ENCODE measurements around the gene COL13A1. TPM values are rescaled to one million over a fixed set of nuclear protein-coding genes. Genes with fewer than 3 reads are reported as not detected.

Gene COL13A1
- total RNA-seq, 1 donor from 2014 or later, result 0.43 TPM

DNA sequence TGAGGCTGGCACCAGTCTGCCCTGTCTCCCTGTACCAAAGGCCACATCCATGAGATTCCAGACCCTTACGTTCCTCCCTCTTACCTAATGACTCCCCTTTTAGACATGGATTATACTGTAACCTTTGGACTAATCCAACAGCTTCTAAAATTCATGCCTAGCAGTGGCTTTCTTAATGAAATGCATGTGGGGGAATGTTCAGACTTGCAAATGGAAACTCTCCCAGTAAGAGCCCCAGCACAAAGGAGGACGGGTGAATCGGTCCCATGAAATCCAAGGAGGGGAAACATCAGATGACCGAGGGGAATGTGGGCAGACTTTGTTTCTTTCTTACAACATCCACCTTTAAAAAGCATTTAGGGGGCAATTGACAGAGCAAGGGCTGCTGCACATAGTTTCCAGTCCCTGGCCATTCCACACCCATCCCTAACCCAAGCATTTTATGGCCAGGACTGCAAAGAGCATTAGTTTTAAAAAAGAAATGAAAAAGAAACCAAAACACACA, 71.5 kb downstream of the COL13A1 start:
- Mint-ChIP-seq H3K4me3 (ENCODE audit: low read depth) (no peak overlapping the region), H3K27ac (no peak overlapping the region), H3K36me3 (ENCODE audit: insufficient read depth) (no peaks in the 10 kb centered on the region), H3K4me1 (ENCODE audit: low read depth) (no peaks in the 10 kb centered on the region), H3K9me3 (ENCODE audit: low read depth) (no peaks in the 10 kb centered on the region), H3K27me3 (peaks cover 48% of the 10 kb centered on the region)
- TF ChIP-seq, protein P1, sequence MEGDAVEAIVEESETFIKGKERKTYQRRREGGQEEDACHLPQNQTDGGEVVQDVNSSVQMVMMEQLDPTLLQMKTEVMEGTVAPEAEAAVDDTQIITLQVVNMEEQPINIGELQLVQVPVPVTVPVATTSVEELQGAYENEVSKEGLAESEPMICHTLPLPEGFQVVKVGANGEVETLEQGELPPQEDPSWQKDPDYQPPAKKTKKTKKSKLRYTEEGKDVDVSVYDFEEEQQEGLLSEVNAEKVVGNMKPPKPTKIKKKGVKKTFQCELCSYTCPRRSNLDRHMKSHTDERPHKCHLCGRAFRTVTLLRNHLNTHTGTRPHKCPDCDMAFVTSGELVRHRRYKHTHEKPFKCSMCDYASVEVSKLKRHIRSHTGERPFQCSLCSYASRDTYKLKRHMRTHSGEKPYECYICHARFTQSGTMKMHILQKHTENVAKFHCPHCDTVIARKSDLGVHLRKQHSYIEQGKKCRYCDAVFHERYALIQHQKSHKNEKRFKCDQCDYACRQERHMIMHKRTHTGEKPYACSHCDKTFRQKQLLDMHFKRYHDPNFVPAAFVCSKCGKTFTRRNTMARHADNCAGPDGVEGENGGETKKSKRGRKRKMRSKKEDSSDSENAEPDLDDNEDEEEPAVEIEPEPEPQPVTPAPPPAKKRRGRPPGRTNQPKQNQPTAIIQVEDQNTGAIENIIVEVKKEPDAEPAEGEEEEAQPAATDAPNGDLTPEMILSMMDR (IDR thresholded peaks at IDR 0.05; ENCODE audit: unreplicated experiment), result no peak
- no peak for DNase-seq (ENCODE audit: low spot score, unreplicated experiment)

DNA sequence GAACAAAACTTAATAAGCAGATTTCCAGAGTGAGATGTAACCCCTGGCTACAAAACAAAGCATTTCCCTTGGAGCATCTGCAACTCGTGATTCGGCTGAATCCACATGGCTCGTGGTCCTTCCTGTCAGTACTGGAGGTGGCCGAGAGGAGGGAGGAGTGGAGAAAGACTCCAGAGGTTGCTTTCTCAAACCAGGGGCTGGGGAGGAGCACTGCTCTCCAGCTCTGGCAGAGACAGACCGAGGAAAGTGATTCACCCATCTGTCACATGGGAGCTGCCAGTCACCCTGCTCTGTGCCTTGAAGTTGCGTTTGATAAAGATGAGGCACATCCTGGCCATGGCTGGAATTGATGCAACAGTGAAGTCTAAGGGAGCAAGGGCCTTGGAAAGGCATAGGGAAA, 72.7 kb downstream of the COL13A1 start:
- no peaks in the 10 kb centered on the region for H3K4me1 Mint-ChIP-seq (ENCODE audit: low read depth)
- H3K27ac Mint-ChIP-seq, result no peak overlapping the region
- no peaks in the 10 kb centered on the region for H3K36me3 Mint-ChIP-seq (ENCODE audit: insufficient read depth)
- no peak overlapping the region for H3K4me3 Mint-ChIP-seq (ENCODE audit: low read depth)
- TF ChIP-seq, protein P1 (IDR thresholded peaks at IDR 0.05; ENCODE audit: unreplicated experiment), result no peak
- no peak for DNase-seq (ENCODE audit: low spot score, unreplicated experiment)
- H3K27me3 Mint-ChIP-seq, result peaks cover 50% of the 10 kb centered on the region
- no peaks in the 10 kb centered on the region for H3K9me3 Mint-ChIP-seq (ENCODE audit: low read depth)

DNA sequence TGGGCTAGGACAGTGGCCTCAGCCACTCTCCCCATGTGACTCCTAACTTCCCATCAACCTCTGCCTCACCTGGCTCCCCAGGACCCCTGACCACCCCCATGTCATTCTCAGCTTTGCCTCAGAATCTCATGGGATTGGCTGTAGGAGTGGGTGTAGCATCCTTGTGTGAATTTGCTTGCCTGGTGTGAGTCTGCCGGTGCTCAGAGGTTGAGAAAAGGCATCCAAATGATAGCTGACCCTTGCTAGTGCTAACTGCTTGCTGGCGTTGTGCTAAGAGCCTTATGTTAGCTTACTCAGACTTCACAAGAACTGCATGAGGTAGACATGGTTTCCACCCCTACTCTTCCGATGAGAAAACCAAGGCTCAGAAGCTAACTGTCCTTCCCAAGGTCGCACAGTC, 74.2 kb downstream of the COL13A1 start:
- Mint-ChIP-seq H3K4me3 (ENCODE audit: low read depth) (no peak overlapping the region), H3K27ac (no peak overlapping the region), H3K36me3 (ENCODE audit: insufficient read depth) (no peaks in the 10 kb centered on the region), H3K9me3 (ENCODE audit: low read depth) (no peaks in the 10 kb centered on the region), H3K4me1 (ENCODE audit: low read depth) (no peaks in the 10 kb centered on the region), H3K27me3 (peaks cover 54% of the 10 kb centered on the region)
- TF ChIP-seq, protein P1 (IDR thresholded peaks at IDR 0.05; ENCODE audit: unreplicated experiment), result no peak
- no peak for DNase-seq (ENCODE audit: low spot score, unreplicated experiment)

DNA sequence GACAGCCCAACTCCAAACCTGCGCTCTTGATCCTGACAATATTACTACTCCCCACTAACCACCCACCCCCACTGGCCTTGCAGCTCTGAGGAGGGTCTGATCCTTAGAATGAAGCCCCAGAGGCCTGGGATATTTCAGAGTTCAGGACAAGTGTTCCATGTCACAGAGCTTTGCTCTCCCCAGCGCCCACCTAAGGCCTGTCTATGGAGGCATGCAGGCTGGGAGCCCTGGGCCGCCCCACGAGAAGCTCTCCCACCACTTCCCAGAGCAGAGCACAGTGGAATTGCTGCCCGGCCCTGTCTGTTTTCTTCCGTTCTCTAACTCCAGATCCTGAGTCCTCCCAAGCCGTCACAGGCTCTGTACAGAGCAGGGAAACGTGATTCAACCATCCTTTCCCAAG, 74.6 kb downstream of the COL13A1 start:
- no peak overlapping the region for H3K27ac Mint-ChIP-seq
- no peaks in the 10 kb centered on the region for H3K9me3 Mint-ChIP-seq (ENCODE audit: low read depth)
- TF ChIP-seq, protein P1 (IDR thresholded peaks at IDR 0.05; ENCODE audit: unreplicated experiment), result no peak
- peaks cover 53% of the 10 kb centered on the region for H3K27me3 Mint-ChIP-seq
- H3K4me3 Mint-ChIP-seq (ENCODE audit: low read depth), result no peak overlapping the region
- H3K4me1 Mint-ChIP-seq (ENCODE audit: low read depth), result no peaks in the 10 kb centered on the region
- no peak for DNase-seq (ENCODE audit: low spot score, unreplicated experiment)
- H3K36me3 Mint-ChIP-seq (ENCODE audit: insufficient read depth), result no peaks in the 10 kb centered on the region

DNA sequence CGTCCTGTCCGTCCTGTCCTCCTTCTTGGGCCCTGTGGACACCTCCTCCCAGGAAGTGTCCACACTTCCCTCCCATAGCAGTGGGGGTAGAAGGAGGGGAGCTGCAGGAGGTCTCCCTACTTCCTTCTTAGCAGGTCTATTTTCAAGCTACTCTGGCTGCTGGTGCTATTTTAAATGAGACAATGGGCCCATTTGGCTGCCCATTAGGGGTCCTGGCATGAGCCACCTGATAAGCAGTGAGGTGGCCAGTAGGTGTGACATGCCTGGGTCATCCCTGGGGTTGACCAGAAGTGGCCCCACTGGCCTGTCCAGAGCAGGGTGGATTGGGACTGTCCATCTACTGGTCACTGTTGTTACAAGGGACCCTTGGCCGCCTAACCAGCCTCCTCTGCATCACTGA, 75.2 kb downstream of the COL13A1 start:
- no peak overlapping the region for H3K27ac Mint-ChIP-seq
- no peaks in the 10 kb centered on the region for H3K9me3 Mint-ChIP-seq (ENCODE audit: low read depth)
- TF ChIP-seq, protein P1 (IDR thresholded peaks at IDR 0.05; ENCODE audit: unreplicated experiment), result no peak
- H3K4me3 Mint-ChIP-seq (ENCODE audit: low read depth), result no peak overlapping the region
- H3K27me3 Mint-ChIP-seq, result peaks cover 51% of the 10 kb centered on the region
- DNase-seq (ENCODE audit: low spot score, unreplicated experiment), result no peak
- no peaks in the 10 kb centered on the region for H3K4me1 Mint-ChIP-seq (ENCODE audit: low read depth)
- no peaks in the 10 kb centered on the region for H3K36me3 Mint-ChIP-seq (ENCODE audit: insufficient read depth)

Data from progenitor cell of endocrine pancreas (in vitro differentiated cells).